B cell (primary cell): ENCODE results near the gene HS3ST3A1. TPM values are rescaled to one million over a fixed set of nuclear protein-coding genes. Genes with fewer than 3 reads are reported as not detected.

Experiments
- ATAC-seq: fragments of 200-7000 bp; cut with Tn5 transposase; one replicate; pipeline ENCODE4 v1.10.0; 2021; ENCODE audit warnings: low read depth, mild to moderate bottlenecking, moderate number of reproducible peaks, moderate library complexity
- CTCF ChIA-PET: fragments of 350-600 bp; sonication (Branson Sonifier 250); formaldehyde crosslinking; loops from one replicate; lab custom pipeline; 2021; ENCODE audit warnings: antibody characterized with exemption, inconsistent platforms; lab: Charles Lee
- POLR2A ChIA-PET: fragments of 350-600 bp; sonication (Branson Sonifier 250); formaldehyde crosslinking; loops from one replicate; lab custom pipeline; 2021; ENCODE audit warnings: antibody characterized with exemption; lab: Charles Lee
- DNase-seq: peaks from one replicate; pipeline ENCODE4 v3.0.0; 2013
- H2AFZ ChIP-seq: 2 replicates; pipeline ENCODE4 v1.6.1; 2012; ENCODE audit warnings: mild to moderate bottlenecking, low read depth, low read length; ENCODE audit not compliant: insufficient read depth, poor library complexity, severe bottlenecking
- H3K27ac ChIP-seq, 2 donors: 1 replicate in 1 of 2; 2 replicates in 1 of 2; pipeline ENCODE4 v1.5.1; 2012 to 2013; ENCODE audit warnings: low read length in 2 of 2, mild to moderate bottlenecking in 2 of 2, moderate library complexity in 1 of 2
- H3K27me3 ChIP-seq, 4 experiments: fragments of 200-600 bp in 1 of 4; sonication (generic) in 1 of 4; replicated peaks in 1 of 4; 1 replicate in 2 of 4; 2 replicates in 2 of 4; pipeline versions ENCODE4 v1.6.1 to v1.7.0; 2013 to 2016; ENCODE audit warnings: low read length in 3 of 4, mild to moderate bottlenecking in 2 of 4, mixed read lengths in 1 of 4, moderate library complexity in 1 of 4; ENCODE audit not compliant: insufficient read depth in 4 of 4, control insufficient read depth in 3 of 4; ENCODE audit errors: control extremely low read depth in 1 of 4
- H3K36me3 ChIP-seq, 2 experiments: replicated peaks in 1 of 2; 1 replicate in 1 of 2; 2 replicates in 1 of 2; pipeline versions ENCODE4 v1.6.1 to v1.7.1; 2013; ENCODE audit warnings: low read length in 1 of 2; ENCODE audit not compliant: insufficient read depth in 2 of 2, control insufficient read depth in 1 of 2; ENCODE audit errors: control extremely low read depth in 1 of 2, extremely low read depth in 1 of 2
- H3K4me1 ChIP-seq, 2 donors: fragments of 200-600 bp in 1 of 2; sonication (generic) in 1 of 2; 1 replicate in 1 of 2; 2 replicates in 1 of 2; pipeline versions ENCODE4 v1.5.1 to v1.6.1; 2013 to 2017; ENCODE audit warnings: low read length in 2 of 2; ENCODE audit not compliant: control insufficient read depth in 2 of 2, insufficient read depth in 2 of 2
- H3K4me2 ChIP-seq: replicated peaks from 2 replicates; pipeline ENCODE3; 2012; ENCODE audit warnings: mild to moderate bottlenecking, low read depth, low read length; ENCODE audit not compliant: poor library complexity, severe bottlenecking
- H3K4me3 ChIP-seq, 5 experiments: fragments of 200-600 bp in 1 of 5; sonication (generic) in 1 of 5; 1 replicate in 3 of 5; 2 replicates in 2 of 5; pipeline versions ENCODE4 v1.5.1 to v1.7.0; 2011 to 2016; ENCODE audit warnings: low read length in 4 of 5, mild to moderate bottlenecking in 4 of 5, low read depth in 2 of 5, control low read depth in 1 of 5, moderate library complexity in 1 of 5; ENCODE audit not compliant: insufficient read depth in 1 of 5; ENCODE audit errors: control extremely low read depth in 1 of 5, extremely low read depth in 1 of 5
- H3K79me2 ChIP-seq: fragments of 200-600 bp; sonication (generic); one replicate; pipeline ENCODE4 v1.6.0; 2016; ENCODE audit warnings: low read length; ENCODE audit not compliant: control insufficient read depth, insufficient read depth
- H3K9ac ChIP-seq: fragments of 200-600 bp; sonication (generic); 2 replicates; pipeline ENCODE4 v1.6.1; 2017; ENCODE audit warnings: mild to moderate bottlenecking, low read length, moderate library complexity
- H3K9me3 ChIP-seq, 3 donors: one replicate each; pipeline versions ENCODE4 v1.6.1 to v1.7.1; 2013; ENCODE audit warnings: low read length in 2 of 3; ENCODE audit not compliant: control insufficient read depth in 2 of 3, insufficient read depth in 1 of 3; ENCODE audit errors: control extremely low read depth in 1 of 3
- H4K20me1 ChIP-seq: 2 replicates; pipeline ENCODE4 v1.6.0; 2012; ENCODE audit warnings: mild to moderate bottlenecking, low read length; ENCODE audit not compliant: insufficient read depth, control insufficient read depth, poor library complexity, severe bottlenecking
- H3K27ac Mint-ChIP-seq: one replicate; pipeline ENCODE4 v1.8.0; 2021; ENCODE audit warnings: mixed read lengths
- H3K27me3 Mint-ChIP-seq: one replicate; pipeline ENCODE4 v1.8.0; 2021; ENCODE audit warnings: mixed read lengths
- H3K4me1 Mint-ChIP-seq: one replicate; pipeline ENCODE4 v1.8.0; 2021; ENCODE audit warnings: mixed read lengths
- H3K4me3 Mint-ChIP-seq: one replicate; pipeline ENCODE4 v1.8.0; 2021; ENCODE audit warnings: mixed read lengths
- H3K9me3 Mint-ChIP-seq: one replicate; pipeline ENCODE4 v1.8.0; 2022; ENCODE audit warnings: mixed read lengths; ENCODE audit not compliant: insufficient read depth
- CTCF ChIP-seq: fragments of 200-600 bp; IDR thresholded peaks from one replicate; pipeline ENCODE4 v1.8.0; 2022; ENCODE audit warnings: antibody characterized with exemption, mild to moderate bottlenecking
- EZH2 ChIP-seq: IDR thresholded peaks from 2 replicates; pipeline ENCODE4 v1.6.1; 2012; ENCODE audit warnings: borderline replicate concordance, low read depth, mild to moderate bottlenecking, moderate library complexity, low read length; ENCODE audit not compliant: insufficient read depth, poor library complexity, severe bottlenecking
- WGBS: methylation state at CpG from one replicate; pipeline ENCODE4 v1.1.5; 2013; ENCODE audit warnings: missing lambda C conversion rate; ENCODE audit not compliant: insufficient coverage; 5-methylcytosine and 5-hydroxymethylcytosine counted together
- intact Hi-C: fragments of 100-400 bp; cut with micrococcal nuclease; formaldehyde crosslinking; loops from one replicate; pipeline ENCODE4 v1.10.0; 2022
- polyA plus RNA-seq: library from polyadenylated mRNA; depleted of rRNA; stranded (reverse); fragments of >200 nt; gene quantifications from 2 replicates; pipeline ENCODE4 v1.2.3, GENCODE V29; 2012
- total RNA-seq, 2 donors: library from RNA; stranded (reverse); fragments of 120-200 nt in 1 of 2; gene quantifications; 1 replicate in 1 of 2; 2 replicates in 1 of 2; pipeline versions ENCODE4 v1.2.3 to v1.2.4, GENCODE V29; 2013 to 2022

The HS3ST3A1 gene
- total and polyA plus RNA-seq, 2 donors (not counting 1 experiment from before 2014, with no cell fraction given), result 0.17 to 0.75 TPM

GRCh38 chr17:13465678-13466077 lies 136.1 kb downstream of the HS3ST3A1 start:
- no peak for DNase-seq
- ChIA-PET POLR2A (no interaction called here), CTCF (no interaction called here)
- Mint-ChIP-seq H3K4me1 (no peaks in the 10 kb centered on the region), H3K4me3 (no peak overlapping the region), H3K27me3 (no peaks in the 10 kb centered on the region), H3K9me3 (no peaks in the 10 kb centered on the region), H3K27ac (no peak overlapping the region)
- H3K4me1 ChIP-seq, result no peaks in the 10 kb centered on the region
- no peak overlapping the region for H3K9ac ChIP-seq
- H3K27me3 ChIP-seq, result no peaks in the 10 kb centered on the region
- ATAC-seq, result no peak
- intact Hi-C loops, result no loop called here
- no peaks in the 10 kb centered on the region for H3K36me3 ChIP-seq
- H3K4me2 ChIP-seq, result no peak overlapping the region
- no peaks in the 10 kb centered on the region for H3K79me2 ChIP-seq
- 100% methylated on average over 1 of the region's 3 CpGs for WGBS
- H2AFZ ChIP-seq, result no peak overlapping the region
- TF ChIP-seq CTCF (no peak), EZH2 (no peak)
- no peak overlapping the region for H3K27ac ChIP-seq
- no peak overlapping the region for H3K4me3 ChIP-seq
- H3K9me3 ChIP-seq, result peaks cover 0 to 5% (median 0%) of the 10 kb centered on the region in 3 donors
- H4K20me1 ChIP-seq, result no peaks in the 10 kb centered on the region

GRCh38 chr17:13462673-13463124 lies 139.0 kb downstream of the HS3ST3A1 start:
- no peak overlapping the region for H3K27ac ChIP-seq
- intact Hi-C loops, result no loop called here
- H2AFZ ChIP-seq, result no peak overlapping the region
- Mint-ChIP-seq H3K4me3 (no peak overlapping the region), H3K27me3 (no peaks in the 10 kb centered on the region), H3K9me3 (no peaks in the 10 kb centered on the region), H3K27ac (no peak overlapping the region), H3K4me1 (no peaks in the 10 kb centered on the region)
- H3K9ac ChIP-seq, result no peak overlapping the region
- ChIA-PET CTCF (no interaction called here), POLR2A (no interaction called here)
- no peaks in the 10 kb centered on the region for H3K4me1 ChIP-seq
- WGBS, result 89% methylated on average over 7 of the region's 8 CpGs
- H3K4me2 ChIP-seq, result no peak overlapping the region
- no peaks in the 10 kb centered on the region for H4K20me1 ChIP-seq
- no peaks in the 10 kb centered on the region for H3K27me3 ChIP-seq
- no peak overlapping the region for H3K4me3 ChIP-seq
- H3K36me3 ChIP-seq, result no peaks in the 10 kb centered on the region
- DNase-seq, result no peak
- H3K9me3 ChIP-seq, result peaks cover 0 to 5% (median 0%) of the 10 kb centered on the region in 3 donors
- ATAC-seq, result no peak
- H3K79me2 ChIP-seq, result no peaks in the 10 kb centered on the region
- TF ChIP-seq EZH2 (no peak), CTCF (no peak)
